GM19351 (cell line): ENCODE data around the gene WFIKKN1.
"Not testable (repeated sequence)": the region's sequence is repeated elsewhere in the genome, so short reads cannot be mapped to it uniquely, and the experiment has no call there.

Experiments used
- ATAC-seq: cut with Tn5 transposase; IDR thresholded peaks from one replicate; pipeline ENCODE4 v1.9.1; 2021; ENCODE audit warnings: mild to moderate bottlenecking, moderate library complexity; ENCODE audit not compliant: unreplicated experiment

WFIKKN1 gene

DNA sequence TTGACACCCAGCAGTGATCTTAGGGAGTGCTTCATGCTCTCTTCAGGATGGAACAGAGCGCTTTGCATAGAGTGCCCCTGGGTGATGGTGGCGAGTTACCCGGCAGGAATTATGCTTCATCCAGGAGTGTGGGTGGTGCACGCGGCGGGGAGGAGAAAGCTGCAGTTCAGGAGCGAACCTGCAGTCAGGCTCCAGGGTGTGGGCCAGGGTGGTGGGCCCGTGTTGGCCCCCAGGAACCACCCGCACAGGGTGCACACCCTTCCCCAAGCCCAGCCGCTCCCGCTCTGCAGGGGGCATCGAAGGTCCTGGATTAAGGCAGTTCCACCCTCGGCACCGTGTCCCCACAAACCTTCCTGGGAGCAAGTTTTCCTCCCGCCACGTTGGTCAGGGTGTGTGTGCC is 37.0 kb upstream of the WFIKKN1 start:
- ATAC-seq: no peak

DNA sequence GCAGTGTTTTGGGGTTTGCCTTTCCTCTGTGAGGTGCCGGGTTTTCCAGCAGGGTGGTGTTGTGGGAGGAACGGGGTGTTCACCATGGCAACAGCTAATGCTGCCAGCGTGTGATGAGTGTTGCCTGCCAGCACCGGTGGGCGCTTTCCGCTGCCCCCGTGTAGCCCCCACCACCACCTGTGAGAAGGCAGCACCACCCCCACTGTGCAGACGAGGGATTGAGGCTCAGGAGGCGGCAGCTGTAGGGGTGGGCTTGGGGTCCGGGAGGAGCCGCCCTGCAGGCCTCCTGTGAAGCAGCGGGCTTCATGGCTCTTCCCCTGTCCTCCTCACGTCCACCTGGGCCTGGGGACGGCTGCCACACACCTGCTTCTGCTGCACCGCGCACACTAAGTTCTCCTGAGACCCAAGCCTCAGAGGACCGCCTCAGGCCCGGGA is 35.7 kb upstream of the WFIKKN1 start:
- ATAC-seq: no peak

- ATAC-seq: no peak
Observed at GRCh38 chr16:595942-596735, 34.6 kb upstream of the WFIKKN1 start.

DNA sequence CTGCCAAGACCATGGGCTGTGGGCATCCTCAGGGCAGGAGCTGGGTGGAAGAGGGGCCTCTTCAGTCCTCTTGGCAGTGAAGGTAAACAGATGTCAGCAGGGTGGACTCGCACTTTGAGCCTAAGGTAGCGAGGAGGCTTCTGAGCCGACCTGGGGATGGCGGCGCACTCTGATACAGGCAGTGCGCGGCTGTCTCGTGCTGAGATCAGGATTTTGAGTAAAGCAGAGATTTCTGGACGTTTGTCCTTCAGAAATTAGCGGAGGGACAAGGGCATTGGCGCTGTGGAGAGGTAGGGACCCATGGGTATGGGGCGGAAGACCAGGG is 34.1 kb upstream of the WFIKKN1 start:
- no peak for ATAC-seq

- ATAC-seq: not testable (repeated sequence)
Observed at GRCh38 chr16:597655-598054, 33.1 kb upstream of the WFIKKN1 start.

DNA sequence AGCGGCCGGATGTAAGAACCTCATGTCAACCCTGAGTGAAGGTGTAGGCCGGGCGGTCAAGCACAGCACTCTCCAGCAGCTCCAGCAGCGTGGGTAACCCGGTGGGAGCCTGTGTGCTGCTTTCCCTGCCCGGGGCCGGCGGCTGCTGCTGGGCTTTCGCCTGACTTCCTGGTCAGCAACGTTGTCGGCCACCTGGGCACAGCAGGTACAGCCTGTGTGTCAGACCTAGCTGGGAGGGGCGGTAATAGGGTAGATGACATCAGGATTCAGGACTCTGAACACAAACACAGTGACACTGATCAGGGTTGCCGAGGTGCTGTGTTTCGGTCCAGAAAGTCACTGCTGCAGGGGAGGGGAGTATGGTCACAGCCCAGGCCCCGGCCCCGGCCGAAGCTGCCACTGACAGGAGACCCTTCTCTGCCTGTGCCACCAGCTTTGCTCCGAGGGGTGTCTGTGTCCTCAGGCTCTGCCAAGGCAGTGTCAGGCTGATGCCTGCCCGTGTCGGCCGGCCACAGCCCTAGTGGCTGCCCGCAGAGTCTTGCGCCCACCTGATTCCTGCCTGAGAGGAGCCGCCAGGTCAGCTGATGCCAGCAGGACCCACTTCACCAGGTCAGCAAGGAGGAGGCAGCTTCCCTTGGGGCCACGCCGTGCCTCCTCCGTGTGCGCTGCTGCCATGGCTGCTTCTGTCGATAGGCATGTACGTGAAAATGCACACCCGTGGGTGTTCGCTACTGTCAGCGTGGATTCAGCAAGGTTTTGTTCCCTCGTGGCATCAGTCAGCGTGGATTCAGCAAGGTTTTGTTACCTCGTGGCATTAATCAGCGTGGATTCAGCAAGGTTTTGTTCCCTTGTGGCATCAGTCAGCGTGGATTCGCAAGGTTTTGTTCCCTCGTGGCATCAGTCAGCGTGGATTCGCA is 31.7 kb upstream of the WFIKKN1 start:
- ATAC-seq: no peak

- ATAC-seq: no peak
Observed at GRCh38 chr16:600781-601180, 30.0 kb upstream of the WFIKKN1 start.

DNA sequence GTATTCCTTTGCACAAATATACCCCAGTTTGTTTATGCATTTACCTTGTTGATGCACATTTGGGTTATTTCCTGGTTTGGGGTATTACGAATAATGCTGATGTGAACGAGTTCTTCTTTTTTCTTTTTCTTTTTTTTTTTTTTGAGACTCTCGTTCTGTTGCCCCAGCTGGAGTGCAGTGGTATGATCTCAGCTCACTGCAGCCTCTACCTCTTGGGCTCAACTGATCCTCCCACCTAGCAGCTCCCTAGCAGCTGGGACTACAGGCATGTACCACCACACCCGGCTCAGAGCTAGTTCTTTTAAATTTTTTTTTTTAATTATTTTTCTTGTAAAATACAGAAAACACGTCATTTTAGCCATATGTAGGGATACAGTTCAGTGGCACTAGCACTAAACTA is 26.9 kb upstream of the WFIKKN1 start:
- ATAC-seq: no peak

GRCh38 chr16:606656-607307 is 24.0 kb upstream of the WFIKKN1 start:
- no peak for ATAC-seq

DNA sequence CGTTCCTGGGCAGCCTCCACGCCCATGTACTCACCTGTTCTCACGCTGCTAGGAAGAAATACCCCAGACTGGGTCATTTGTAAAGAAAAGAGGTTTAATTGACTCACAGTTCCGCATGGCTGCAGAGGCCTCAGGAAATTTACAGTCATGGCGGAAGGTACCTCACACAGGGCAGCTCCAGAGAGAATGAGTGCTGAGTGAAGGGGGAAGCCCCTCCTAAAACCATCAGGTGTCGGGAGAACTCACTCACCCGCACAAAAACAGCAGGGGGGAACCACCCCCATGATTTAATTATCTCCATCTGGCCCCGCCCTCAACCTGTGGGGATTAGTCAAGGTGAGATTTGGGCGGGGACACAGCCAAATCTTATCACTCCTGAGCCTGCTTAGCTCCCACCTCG is 22.8 kb upstream of the WFIKKN1 start:
- no peak for ATAC-seq

GRCh38 chr16:609316-609715 is 21.5 kb upstream of the WFIKKN1 start:
- no peak for ATAC-seq

DNA sequence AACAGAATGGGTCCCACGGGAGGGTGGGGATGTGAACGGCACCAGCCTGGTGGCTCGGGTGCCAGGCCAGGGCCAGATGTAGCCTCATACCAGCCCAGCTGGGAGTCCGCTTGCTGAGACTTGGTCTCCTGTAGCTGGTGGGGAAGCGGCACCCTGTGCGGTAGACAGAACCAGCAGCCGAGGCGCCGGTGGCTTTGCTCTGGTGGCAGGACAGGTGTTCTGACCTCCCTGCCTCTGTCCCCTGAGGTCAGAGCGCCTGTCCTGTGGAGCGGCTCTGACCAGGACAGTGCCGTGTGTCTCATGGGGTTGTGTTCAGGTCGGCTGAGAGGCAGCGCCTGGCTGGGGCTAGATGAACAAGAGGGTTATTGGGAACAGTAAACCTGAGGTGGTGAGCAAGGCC is 20.8 kb upstream of the WFIKKN1 start:
- ATAC-seq: no peak

DNA sequence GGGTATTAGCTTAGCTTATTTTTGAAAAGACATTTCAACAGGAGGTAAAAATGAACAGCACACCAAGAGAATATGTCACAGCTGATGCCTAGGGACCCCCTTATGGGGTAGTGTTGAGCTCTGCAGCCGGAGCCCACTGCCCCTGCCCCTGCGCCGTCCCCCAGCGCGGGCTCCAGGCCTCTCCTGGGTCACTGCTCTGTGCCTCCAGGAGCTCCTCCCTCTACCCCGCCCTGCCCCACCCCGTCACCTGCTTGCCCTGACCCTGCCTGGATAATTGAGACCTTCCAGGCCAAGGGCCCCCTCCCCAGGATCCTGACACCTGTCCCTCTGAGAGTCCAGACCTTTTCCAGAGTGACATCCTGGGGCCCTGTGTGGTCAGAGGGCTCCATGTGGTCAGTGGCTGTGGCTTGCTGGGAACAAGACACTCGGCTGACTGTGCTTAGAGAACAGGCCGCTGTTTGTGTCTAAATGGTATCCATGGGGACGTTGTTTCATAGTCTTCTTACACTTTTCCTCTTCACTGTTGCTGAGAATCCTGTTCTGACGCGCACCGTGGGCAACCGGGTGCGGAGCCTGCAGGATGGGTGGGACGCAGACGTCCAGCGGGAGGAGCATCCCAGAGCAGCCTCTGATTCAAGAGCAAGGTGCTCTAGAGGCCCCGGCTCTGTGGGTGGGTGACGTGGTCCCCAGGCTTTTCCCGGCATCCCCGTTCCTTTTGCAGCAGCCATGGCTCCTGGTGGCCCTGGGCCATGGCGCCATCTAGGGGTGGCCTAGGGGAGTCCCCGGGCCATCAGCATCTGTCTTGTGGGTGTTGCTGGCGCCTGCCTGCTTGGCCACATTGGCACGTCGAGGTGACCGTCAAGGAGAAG is 20.0 kb upstream of the WFIKKN1 start:
- ATAC-seq: no peak

DNA sequence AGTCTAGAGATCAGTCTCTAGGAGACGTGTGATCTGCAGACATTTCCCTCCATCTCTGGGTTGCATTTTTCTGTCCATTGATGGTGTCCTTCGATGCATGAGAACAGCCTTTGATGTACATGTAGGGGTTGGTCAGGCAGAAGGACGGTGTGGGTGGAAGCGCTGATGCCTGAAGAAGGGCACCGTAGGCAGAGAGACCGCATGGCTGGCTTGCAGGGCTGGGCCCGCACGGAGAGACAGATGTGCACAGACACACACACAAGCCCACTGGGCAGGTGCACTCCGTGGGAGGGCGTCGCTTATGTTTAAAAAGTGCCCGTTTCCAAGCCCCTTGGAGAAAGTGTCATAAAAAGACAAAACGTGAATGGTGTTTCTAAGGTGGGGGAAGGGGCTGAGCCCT is 15.7 kb upstream of the WFIKKN1 start:
- no peak for ATAC-seq

DNA sequence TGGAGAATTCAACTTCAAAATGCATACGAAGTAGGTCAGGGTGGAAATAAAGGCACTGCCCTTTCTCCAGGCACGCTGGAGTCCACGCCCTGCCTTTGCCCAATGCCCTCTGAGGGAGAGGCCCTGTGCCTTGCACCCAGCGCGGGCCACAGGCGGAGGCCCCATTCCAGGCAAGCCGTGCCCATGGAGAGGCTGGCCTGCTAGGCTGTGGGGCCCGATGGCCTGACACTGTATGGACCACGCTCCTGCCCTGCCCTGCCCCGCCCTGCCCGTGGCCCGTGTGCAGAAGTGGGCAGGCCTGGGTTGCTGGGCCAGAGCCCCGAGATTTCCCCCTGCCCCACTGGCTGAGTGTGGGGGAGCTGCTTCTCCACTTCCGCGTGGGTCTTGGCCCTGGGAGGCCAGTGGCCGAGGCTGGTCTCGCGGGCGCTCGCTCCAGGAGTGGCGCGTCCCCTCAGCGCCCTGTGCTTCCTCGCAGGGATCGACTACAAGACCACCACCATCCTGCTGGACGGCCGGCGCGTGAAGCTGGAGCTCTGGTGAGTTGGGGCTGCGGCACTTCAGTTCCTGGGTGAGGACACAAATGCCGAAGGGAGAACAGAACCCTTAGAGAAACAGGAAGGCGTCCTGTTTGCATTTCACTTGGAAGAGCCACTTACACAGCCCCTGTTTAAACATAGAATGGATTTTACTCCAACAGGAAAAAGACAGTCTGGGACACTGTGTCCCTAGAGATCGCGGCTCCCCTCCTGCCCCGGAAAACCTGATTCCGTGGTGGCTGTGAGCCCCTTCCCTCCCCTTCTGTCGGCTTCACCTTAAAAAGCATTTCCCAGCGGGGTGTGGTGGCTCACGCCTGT is 13.8 kb upstream of the WFIKKN1 start:
- no peak for ATAC-seq

GRCh38 chr16:617855-618254 is 12.9 kb upstream of the WFIKKN1 start:
- ATAC-seq: no peak

DNA sequence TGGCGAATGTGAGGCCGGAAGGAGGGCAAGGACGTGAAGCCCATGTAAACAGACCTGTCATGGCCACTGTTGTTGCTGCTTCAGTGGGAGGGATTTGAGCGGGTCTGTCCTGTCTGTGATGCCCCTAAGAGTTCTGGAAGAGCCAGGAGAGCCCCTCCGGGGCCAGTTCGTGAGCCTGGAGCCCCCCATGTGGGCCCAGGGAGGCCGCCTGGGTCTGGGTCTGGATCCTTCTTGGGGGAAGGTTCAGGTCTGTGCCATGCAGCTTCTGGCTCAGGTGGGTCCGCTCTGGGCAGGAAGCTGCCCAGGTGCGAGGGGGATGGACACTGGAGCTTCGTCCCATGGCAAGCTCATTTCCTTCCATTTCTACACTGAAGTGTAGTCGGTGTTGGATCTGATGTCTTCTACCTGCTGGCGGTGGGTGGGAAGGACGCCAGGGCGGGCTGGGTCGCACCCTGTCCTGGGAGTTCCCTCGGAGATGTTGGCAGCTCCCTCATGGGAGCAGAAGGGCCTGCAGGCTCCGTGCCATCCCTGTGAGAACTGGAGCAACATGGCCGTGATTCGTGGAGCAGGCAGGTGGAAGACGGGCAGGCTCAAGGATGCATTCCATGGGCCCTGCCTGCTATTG is 11.2 kb upstream of the WFIKKN1 start:
- no peak for ATAC-seq

GRCh38 chr16:620700-621525 is 9.9 kb upstream of the WFIKKN1 start:
- no peak for ATAC-seq
